Naive thymus-derived CD4-positive, alpha-beta T cell (primary cell): ENCODE results near the gene GDPD5. TPM values are rescaled to one million over a fixed set of nuclear protein-coding genes. Genes with fewer than 3 reads are reported as not detected.

ENCODE experiments used
- ATAC-seq: fragments of 150-1000 bp; cut with Tn5 transposase; 2 replicates; pipeline ENCODE4 v1.10.0; 2021; ENCODE audit warnings: mild to moderate bottlenecking, moderate library complexity
- CTCF ChIA-PET: fragments of 350-600 bp; sonication (Branson Sonifier 250); formaldehyde crosslinking; loops from one replicate; lab custom pipeline; 2021; ENCODE audit warnings: antibody characterized with exemption; lab: Charles Lee
- POLR2A ChIA-PET: fragments of 350-600 bp; sonication (Branson Sonifier 250); formaldehyde crosslinking; loops from one replicate; lab custom pipeline; 2021; ENCODE audit warnings: antibody characterized with exemption, inconsistent platforms; lab: Charles Lee
- DNase-seq, 9 donors: peaks; one replicate each; pipeline versions ENCODE4 v3.0.0 to v3.0.0-alpha.2; 2020 to 2022; ENCODE audit warnings: mixed read lengths in 1 of 9
- H3K27ac ChIP-seq: one replicate; pipeline ENCODE4 v1.7.0; 2013; ENCODE audit warnings: mild to moderate bottlenecking, low read depth, low read length, moderate library complexity
- H3K27me3 ChIP-seq, 2 donors: one replicate each; pipeline ENCODE4 v1.7.0; 2013; ENCODE audit warnings: low read length in 2 of 2, mild to moderate bottlenecking in 2 of 2, moderate library complexity in 2 of 2; ENCODE audit not compliant: control insufficient read depth in 2 of 2, insufficient read depth in 2 of 2
- H3K36me3 ChIP-seq, 3 experiments: 1 replicate in 2 of 3; 2 replicates in 1 of 3; pipeline ENCODE4 v1.7.0; 2013; ENCODE audit warnings: low read length in 3 of 3, mild to moderate bottlenecking in 3 of 3, moderate library complexity in 1 of 3; ENCODE audit not compliant: insufficient read depth in 3 of 3, control insufficient read depth in 2 of 3
- H3K4me1 ChIP-seq, 2 donors: one replicate each; pipeline ENCODE4 v1.7.0; 2013; ENCODE audit warnings: low read length in 2 of 2, mild to moderate bottlenecking in 2 of 2, moderate library complexity in 1 of 2; ENCODE audit not compliant: control insufficient read depth in 2 of 2, insufficient read depth in 2 of 2
- H3K4me3 ChIP-seq: 2 replicates; pipeline ENCODE4 v1.7.0; 2013; ENCODE audit warnings: mild to moderate bottlenecking, low read length
- H3K9me3 ChIP-seq, 3 experiments: 1 replicate in 2 of 3; 2 replicates in 1 of 3; pipeline ENCODE4 v1.7.0; 2013; ENCODE audit warnings: low read length in 3 of 3; ENCODE audit not compliant: control insufficient read depth in 2 of 3
- H3K27ac Mint-ChIP-seq, 9 donors: one replicate each; pipeline ENCODE4 v1.8.0; 2020 to 2022; ENCODE audit warnings: mixed read lengths in 9 of 9, mild to moderate bottlenecking in 8 of 9, moderate library complexity in 5 of 9, inconsistent platforms in 2 of 9
- H3K27me3 Mint-ChIP-seq, 5 donors: one replicate each; pipeline ENCODE4 v1.8.0; 2021 to 2022; ENCODE audit warnings: mixed read lengths in 5 of 5, mild to moderate bottlenecking in 1 of 5
- H3K36me3 Mint-ChIP-seq, 5 donors: one replicate each; pipeline ENCODE4 v1.8.0; 2020 to 2022; ENCODE audit warnings: mixed read lengths in 5 of 5, mild to moderate bottlenecking in 3 of 5, inconsistent platforms in 1 of 5
- H3K4me1 Mint-ChIP-seq, 7 donors: one replicate each; pipeline ENCODE4 v1.8.0; 2020 to 2022; ENCODE audit warnings: mixed read lengths in 7 of 7, mild to moderate bottlenecking in 3 of 7, inconsistent platforms in 1 of 7
- H3K4me3 Mint-ChIP-seq, 10 donors: one replicate each; pipeline ENCODE4 v1.8.0; 2020 to 2022; ENCODE audit warnings: mild to moderate bottlenecking in 10 of 10, mixed read lengths in 10 of 10, moderate library complexity in 6 of 10, inconsistent platforms in 2 of 10
- H3K9me3 Mint-ChIP-seq, 11 donors: one replicate each; pipeline ENCODE4 v1.8.0; 2020 to 2022; ENCODE audit warnings: mixed read lengths in 11 of 11, mild to moderate bottlenecking in 4 of 11, inconsistent platforms in 1 of 11, moderate library complexity in 1 of 11
- intact Hi-C, 2 donors: fragments of 100-400 bp; cut with micrococcal nuclease; formaldehyde crosslinking; loops; one replicate each; pipeline ENCODE4 v1.15.1; 2023
- polyA plus RNA-seq, 2 donors: library from polyadenylated mRNA; unstranded; fragments of 300-500 nt; fragmentation: Illumina TruSeq; gene quantifications; one replicate each; pipeline ENCODE4 v1.2.3, GENCODE V29; 2021
- total RNA-seq, 6 experiments: library from RNA in 5 of 6; stranded (reverse) in 5 of 6; gene quantifications; 1 replicate in 5 of 6; 2 replicates in 1 of 6; pipeline ENCODE4 v1.2.3 and lab custom pipeline; 2021 to 2026

The GDPD5 gene
- total and polyA plus RNA-seq, 7 experiments from 2014 or later = 3.9 to 50.3 (median 21.1) TPM

DNA sequence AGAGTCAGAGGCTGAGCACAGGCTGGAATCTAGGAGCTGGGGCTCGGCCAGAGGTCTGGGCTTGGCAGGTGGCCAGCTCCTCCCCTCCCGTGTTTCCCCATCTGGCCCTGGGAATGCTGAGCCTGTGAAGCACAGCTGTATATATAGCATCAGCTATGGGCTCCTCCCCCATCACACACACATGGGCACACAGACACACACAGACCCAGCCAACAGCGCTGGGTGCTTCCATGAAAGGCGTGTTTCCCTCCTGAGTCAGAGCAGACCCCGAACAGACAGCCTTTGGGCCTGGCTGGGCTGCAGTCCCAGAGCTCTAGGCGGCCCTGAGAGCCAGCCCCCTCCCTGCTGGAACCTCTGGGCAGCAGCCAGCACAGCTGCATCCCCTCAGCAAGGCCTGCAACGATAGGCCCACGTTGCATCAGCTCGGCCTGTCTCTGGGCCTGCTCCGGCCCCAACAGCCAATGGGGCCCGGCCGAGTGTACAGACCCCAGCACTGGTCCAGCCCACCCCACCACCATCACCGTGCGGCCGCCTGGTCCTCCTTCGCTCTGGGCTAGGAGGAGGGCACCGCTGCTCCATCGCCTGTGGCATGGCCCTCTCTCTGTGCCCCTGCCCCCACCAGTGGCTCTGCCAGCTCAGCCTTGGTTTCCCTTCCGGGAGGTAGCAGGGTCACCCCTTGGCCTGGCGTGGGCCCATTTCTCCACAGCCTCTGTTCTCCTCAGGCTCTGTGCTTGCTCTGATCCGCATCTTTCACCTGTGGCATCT, 28.7 kb upstream of the GDPD5 start:
- Histone ChIP-seq H3K4me3 (no peak overlapping the region), H3K27ac (no peak overlapping the region), H3K27me3 (no peaks in the 10 kb centered on the region), H3K4me1 (no peaks in the 10 kb centered on the region), H3K36me3 (no peaks in the 10 kb centered on the region), H3K9me3 (no peaks in the 10 kb centered on the region)
- Mint-ChIP-seq H3K27me3 (peaks cover 0 to 9% (median 0%) of the 10 kb centered on the region in 5 donors), H3K27ac (peak overlapping the region in 2 of 9 donors; percentile 37 to 79), H3K9me3 (no peaks in the 10 kb centered on the region), H3K4me1 (peaks cover 0 to 2% (median 0%) of the 10 kb centered on the region in 7 donors), H3K4me3 (no peak overlapping the region), H3K36me3 (no peaks in the 10 kb centered on the region)
- POLR2A ChIA-PET = no interaction called here
- CTCF ChIA-PET = no interaction called here
- ATAC-seq (no peak), DNase-seq (no peak)
- intact Hi-C loops = no loop called here

GRCh38 chr11:75553889-75554257, 28.1 kb upstream of the GDPD5 start:
- DNase-seq = no peak
- H3K9me3 Mint-ChIP-seq = peaks cover 0 to under 1% (median 0%) of the 10 kb centered on the region in 11 donors
- H3K27me3 Mint-ChIP-seq = peaks cover 0 to 9% (median 0%) of the 10 kb centered on the region in 5 donors
- ATAC-seq = no peak
- CTCF ChIA-PET = interaction anchor here (0.6 kb wide), 1 partner anchor 844 kb away, joined by 3 read pairs; no protein-coding TSS in a partner anchor
- POLR2A ChIA-PET = no interaction called here
- no peaks in the 10 kb centered on the region for H3K4me1 ChIP-seq
- intact Hi-C loops = no loop called here
- no peak overlapping the region for H3K27ac Mint-ChIP-seq
- H3K9me3 ChIP-seq = no peaks in the 10 kb centered on the region
- no peaks in the 10 kb centered on the region for H3K27me3 ChIP-seq
- H3K36me3 ChIP-seq = no peaks in the 10 kb centered on the region
- H3K36me3 Mint-ChIP-seq = no peaks in the 10 kb centered on the region
- no peak overlapping the region for H3K27ac ChIP-seq
- peaks cover 0 to 2% (median 0%) of the 10 kb centered on the region in 7 donors for H3K4me1 Mint-ChIP-seq
- no peak overlapping the region for H3K4me3 ChIP-seq
- no peak overlapping the region for H3K4me3 Mint-ChIP-seq

- CTCF ChIA-PET = no interaction called here
- ATAC-seq = no peak
Measured at GRCh38 chr11:75553182-75553581, 27.4 kb upstream of the GDPD5 start.

DNA sequence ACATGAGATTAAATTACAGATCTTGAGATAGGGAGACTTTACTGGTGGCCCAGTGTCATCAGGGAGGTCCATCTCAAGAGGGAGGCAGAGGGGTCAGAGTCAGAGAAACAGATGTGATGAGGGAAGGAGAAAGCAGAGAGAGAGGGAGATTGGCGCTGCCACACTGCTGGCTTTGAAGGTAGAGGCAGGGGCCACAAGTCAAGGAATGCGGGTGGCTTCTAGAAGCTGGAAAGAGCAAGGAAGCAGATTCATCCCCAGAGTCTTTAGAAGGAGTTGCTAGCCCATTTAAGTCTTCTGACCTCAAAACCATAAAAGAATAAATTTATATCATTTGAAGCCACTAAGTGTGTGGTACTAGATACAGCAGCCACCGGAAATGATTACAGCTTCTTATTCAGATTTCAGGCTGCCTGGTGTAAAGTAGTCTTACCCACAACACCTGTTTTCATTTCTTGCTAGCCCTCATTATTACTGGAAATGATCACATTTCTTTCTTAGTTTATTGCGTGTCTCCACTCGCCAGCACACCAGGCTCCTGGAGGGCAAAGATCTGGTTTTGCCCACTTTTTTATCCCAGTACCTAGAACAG, 23.7 kb upstream of the GDPD5 start:
- ATAC-seq (no peak), DNase-seq (no peak)
- no peak overlapping the region for H3K4me3 Mint-ChIP-seq
- ChIA-PET CTCF (interaction anchor here (0.6 to 1.3 kb wide), 5 partner anchors 10 to 316 kb away, joined by 3 to 5 read pairs (median 3); no protein-coding TSS in a partner anchor), POLR2A (no interaction called here)
- H3K27me3 Mint-ChIP-seq = peaks cover 0 to 4% (median 0%) of the 10 kb centered on the region in 5 donors
- peaks cover 0 to 7% (median 0%) of the 10 kb centered on the region in 7 donors for H3K4me1 Mint-ChIP-seq
- Histone ChIP-seq H3K4me3 (no peak overlapping the region), H3K27me3 (no peaks in the 10 kb centered on the region), H3K9me3 (no peaks in the 10 kb centered on the region), H3K4me1 (no peaks in the 10 kb centered on the region), H3K36me3 (no peaks in the 10 kb centered on the region), H3K27ac (no peak overlapping the region)
- intact Hi-C loops = no loop called here
- peaks cover 0 to 3% (median 0%) of the 10 kb centered on the region in 11 donors for H3K9me3 Mint-ChIP-seq
- no peaks in the 10 kb centered on the region for H3K36me3 Mint-ChIP-seq
- H3K27ac Mint-ChIP-seq = no peak overlapping the region

More at GRCh38 chr11:75553182-75553581, 27.4 kb upstream of the GDPD5 start:
- H3K27me3 ChIP-seq = no peaks in the 10 kb centered on the region
- H3K27ac ChIP-seq = no peak overlapping the region
- no peaks in the 10 kb centered on the region for H3K36me3 Mint-ChIP-seq
- H3K4me1 Mint-ChIP-seq = peaks cover 0 to 2% (median 0%) of the 10 kb centered on the region in 7 donors
- H3K27ac Mint-ChIP-seq = no peak overlapping the region
- H3K27me3 Mint-ChIP-seq = peaks cover 0 to 9% (median 0%) of the 10 kb centered on the region in 5 donors
- H3K9me3 Mint-ChIP-seq = peaks cover 0 to 3% (median 0%) of the 10 kb centered on the region in 11 donors
- no peaks in the 10 kb centered on the region for H3K36me3 ChIP-seq
- intact Hi-C loops = no loop called here
- no peak overlapping the region for H3K4me3 ChIP-seq
- POLR2A ChIA-PET = no interaction called here
- no peak overlapping the region for H3K4me3 Mint-ChIP-seq
- DNase-seq = no peak
- no peaks in the 10 kb centered on the region for H3K9me3 ChIP-seq
- no peaks in the 10 kb centered on the region for H3K4me1 ChIP-seq

- H3K27ac Mint-ChIP-seq = no peak overlapping the region
- DNase-seq (no peak), ATAC-seq (no peak)
- ChIA-PET CTCF (interaction anchor here (0.6 to 1.3 kb wide), 3 partner anchors 19 to 317 kb away, joined by 3 to 5 read pairs (median 4); no protein-coding TSS in a partner anchor), POLR2A (interaction anchor here (1.0 kb wide), 1 partner anchor 18 kb away, joined by 3 read pairs; no protein-coding TSS in a partner anchor)
- peaks cover 0 to 4% (median 3%) of the 10 kb centered on the region in 5 donors for H3K27me3 Mint-ChIP-seq
- Histone ChIP-seq H3K36me3 (no peaks in the 10 kb centered on the region), H3K27ac (no peak overlapping the region), H3K27me3 (no peaks in the 10 kb centered on the region), H3K4me1 (no peaks in the 10 kb centered on the region), H3K9me3 (no peaks in the 10 kb centered on the region), H3K4me3 (no peak overlapping the region)
- intact Hi-C loops = no loop called here
- peaks cover 0 to 3% (median 0%) of the 10 kb centered on the region in 11 donors for H3K9me3 Mint-ChIP-seq
- no peaks in the 10 kb centered on the region for H3K36me3 Mint-ChIP-seq
- no peak overlapping the region for H3K4me3 Mint-ChIP-seq
- H3K4me1 Mint-ChIP-seq = peaks cover 0 to 7% (median 0%) of the 10 kb centered on the region in 7 donors
Measured at GRCh38 chr11:75548595-75549272, 23.0 kb upstream of the GDPD5 start.

GRCh38 chr11:75547617-75548058, 21.9 kb upstream of the GDPD5 start:
- Histone ChIP-seq H3K9me3 (no peaks in the 10 kb centered on the region), H3K4me1 (no peaks in the 10 kb centered on the region), H3K36me3 (no peaks in the 10 kb centered on the region), H3K4me3 (no peak overlapping the region), H3K27ac (no peak overlapping the region), H3K27me3 (no peaks in the 10 kb centered on the region)
- ChIA-PET POLR2A (interaction anchor here (1.0 kb wide), 1 partner anchor 19 kb away, joined by 3 read pairs; no protein-coding TSS in a partner anchor), CTCF (no interaction called here)
- Mint-ChIP-seq H3K9me3 (peaks cover 0 to 3% (median 0%) of the 10 kb centered on the region in 11 donors), H3K27ac (no peak overlapping the region), H3K4me1 (peaks cover 0 to 7% (median 0%) of the 10 kb centered on the region in 7 donors), H3K36me3 (no peaks in the 10 kb centered on the region), H3K4me3 (no peak overlapping the region), H3K27me3 (peaks cover 0 to 4% (median 3%) of the 10 kb centered on the region in 5 donors)
- intact Hi-C loops = loop anchor here (1.0 kb wide), 3 partner anchors 30 to 159 kb away; no protein-coding TSS in a partner anchor
- peak; percentile 67 for ATAC-seq
- no peak for DNase-seq
